Measurements from ENCODE around the gene FBXO36.

Gene FBXO36

GRCh38 chr2:229969921-229970320, 47.6 kb downstream of the FBXO36 start:
- no peak for DNase-seq

- DNase-seq = no peak
These were observed 48.1 kb downstream of the FBXO36 start for GRCh38 chr2:229970406-229970805.

GRCh38 chr2:229971298-229971790, 49.0 kb downstream of the FBXO36 start:
- no peak for DNase-seq

- DNase-seq = no peak
These were observed 52.0 kb downstream of the FBXO36 start for GRCh38 chr2:229974266-229974665.

GRCh38 chr2:229980431-229981184, 58.3 kb downstream of the FBXO36 start:
- peak; percentile 7 for DNase-seq

- no peak for DNase-seq
These were observed 70.9 kb downstream of the FBXO36 start for GRCh38 chr2:229993236-229993635.

GRCh38 chr2:229996320-229996719, 74.0 kb downstream of the FBXO36 start:
- no peak for DNase-seq

- no peak for DNase-seq
These were observed 75.3 kb downstream of the FBXO36 start for GRCh38 chr2:229997565-229997964.

- DNase-seq = no peak
These were observed 78.0 kb downstream of the FBXO36 start for GRCh38 chr2:230000118-230000841.

GRCh38 chr2:230007931-230008707, 85.8 kb downstream of the FBXO36 start:
- peak; percentile 9 for DNase-seq

- DNase-seq = no peak
These were observed 86.4 kb downstream of the FBXO36 start for GRCh38 chr2:230008708-230009066.

GRCh38 chr2:230010501-230010900, 88.2 kb downstream of the FBXO36 start:
- no peak for DNase-seq

GRCh38 chr2:230011617-230012016, 89.3 kb downstream of the FBXO36 start:
- no peak for DNase-seq

GRCh38 chr2:230012267-230012884, 90.1 kb downstream of the FBXO36 start:
- DNase-seq = no peak

- DNase-seq = no peak
These were observed 94.5 kb downstream of the FBXO36 start for GRCh38 chr2:230016844-230017243.

- DNase-seq = no peak
These were observed 95.8 kb downstream of the FBXO36 start for GRCh38 chr2:230018153-230018552.

- DNase-seq = no peak
These were observed 97.4 kb downstream of the FBXO36 start for GRCh38 chr2:230019742-230020141.

GRCh38 chr2:230023313-230023712, 101.0 kb downstream of the FBXO36 start:
- no peak for DNase-seq

- DNase-seq = no peak
These were observed 119.9 kb downstream of the FBXO36 start for GRCh38 chr2:230042195-230042594.

GRCh38 chr2:230043025-230043424, 120.7 kb downstream of the FBXO36 start:
- no peak for DNase-seq

- no peak for DNase-seq
These were observed 121.2 kb downstream of the FBXO36 start for GRCh38 chr2:230043461-230043860.

GRCh38 chr2:230046491-230046890, 124.2 kb downstream of the FBXO36 start:
- no peak for DNase-seq

Data from right kidney (tissue), 1 donor.